B cell (primary cell): ENCODE measurements around the gene MSH3. TPM values are rescaled to one million over a fixed set of nuclear protein-coding genes. Genes with fewer than 3 reads are reported as not detected.

Experiments
- ATAC-seq: fragments of 200-7000 bp; cut with Tn5 transposase; one replicate; pipeline ENCODE4 v1.10.0; 2021; ENCODE audit warnings: low read depth, mild to moderate bottlenecking, moderate number of reproducible peaks, moderate library complexity
- CTCF ChIA-PET: fragments of 350-600 bp; sonication (Branson Sonifier 250); formaldehyde crosslinking; loops from one replicate; lab custom pipeline; 2021; ENCODE audit warnings: antibody characterized with exemption, inconsistent platforms; lab: Charles Lee
- POLR2A ChIA-PET: fragments of 350-600 bp; sonication (Branson Sonifier 250); formaldehyde crosslinking; loops from one replicate; lab custom pipeline; 2021; ENCODE audit warnings: antibody characterized with exemption; lab: Charles Lee
- DNase-seq: peaks from one replicate; pipeline ENCODE4 v3.0.0; 2013
- H2AFZ ChIP-seq: 2 replicates; pipeline ENCODE4 v1.6.1; 2012; ENCODE audit warnings: mild to moderate bottlenecking, low read depth, low read length; ENCODE audit not compliant: insufficient read depth, poor library complexity, severe bottlenecking
- H3K27ac ChIP-seq, 2 donors: 1 replicate in 1 of 2; 2 replicates in 1 of 2; pipeline ENCODE4 v1.5.1; 2012 to 2013; ENCODE audit warnings: low read length in 2 of 2, mild to moderate bottlenecking in 2 of 2, moderate library complexity in 1 of 2
- H3K27me3 ChIP-seq, 4 experiments: fragments of 200-600 bp in 1 of 4; sonication (generic) in 1 of 4; replicated peaks in 1 of 4; 1 replicate in 2 of 4; 2 replicates in 2 of 4; pipeline versions ENCODE4 v1.6.1 to v1.7.0; 2013 to 2016; ENCODE audit warnings: low read length in 3 of 4, mild to moderate bottlenecking in 2 of 4, mixed read lengths in 1 of 4, moderate library complexity in 1 of 4; ENCODE audit not compliant: insufficient read depth in 4 of 4, control insufficient read depth in 3 of 4; ENCODE audit errors: control extremely low read depth in 1 of 4
- H3K36me3 ChIP-seq, 2 experiments: replicated peaks in 1 of 2; 1 replicate in 1 of 2; 2 replicates in 1 of 2; pipeline versions ENCODE4 v1.6.1 to v1.7.1; 2013; ENCODE audit warnings: low read length in 1 of 2; ENCODE audit not compliant: insufficient read depth in 2 of 2, control insufficient read depth in 1 of 2; ENCODE audit errors: control extremely low read depth in 1 of 2, extremely low read depth in 1 of 2
- H3K4me1 ChIP-seq, 2 donors: fragments of 200-600 bp in 1 of 2; sonication (generic) in 1 of 2; 1 replicate in 1 of 2; 2 replicates in 1 of 2; pipeline versions ENCODE4 v1.5.1 to v1.6.1; 2013 to 2017; ENCODE audit warnings: low read length in 2 of 2; ENCODE audit not compliant: control insufficient read depth in 2 of 2, insufficient read depth in 2 of 2
- H3K4me2 ChIP-seq: replicated peaks from 2 replicates; pipeline ENCODE3; 2012; ENCODE audit warnings: mild to moderate bottlenecking, low read depth, low read length; ENCODE audit not compliant: poor library complexity, severe bottlenecking
- H3K4me3 ChIP-seq, 5 experiments: fragments of 200-600 bp in 1 of 5; sonication (generic) in 1 of 5; 1 replicate in 3 of 5; 2 replicates in 2 of 5; pipeline versions ENCODE4 v1.5.1 to v1.7.0; 2011 to 2016; ENCODE audit warnings: low read length in 4 of 5, mild to moderate bottlenecking in 4 of 5, low read depth in 2 of 5, control low read depth in 1 of 5, moderate library complexity in 1 of 5; ENCODE audit not compliant: insufficient read depth in 1 of 5; ENCODE audit errors: control extremely low read depth in 1 of 5, extremely low read depth in 1 of 5
- H3K79me2 ChIP-seq: fragments of 200-600 bp; sonication (generic); one replicate; pipeline ENCODE4 v1.6.0; 2016; ENCODE audit warnings: low read length; ENCODE audit not compliant: control insufficient read depth, insufficient read depth
- H3K9ac ChIP-seq: fragments of 200-600 bp; sonication (generic); 2 replicates; pipeline ENCODE4 v1.6.1; 2017; ENCODE audit warnings: mild to moderate bottlenecking, low read length, moderate library complexity
- H3K9me3 ChIP-seq, 3 donors: one replicate each; pipeline versions ENCODE4 v1.6.1 to v1.7.1; 2013; ENCODE audit warnings: low read length in 2 of 3; ENCODE audit not compliant: control insufficient read depth in 2 of 3, insufficient read depth in 1 of 3; ENCODE audit errors: control extremely low read depth in 1 of 3
- H4K20me1 ChIP-seq: 2 replicates; pipeline ENCODE4 v1.6.0; 2012; ENCODE audit warnings: mild to moderate bottlenecking, low read length; ENCODE audit not compliant: insufficient read depth, control insufficient read depth, poor library complexity, severe bottlenecking
- H3K27ac Mint-ChIP-seq: one replicate; pipeline ENCODE4 v1.8.0; 2021; ENCODE audit warnings: mixed read lengths
- H3K27me3 Mint-ChIP-seq: one replicate; pipeline ENCODE4 v1.8.0; 2021; ENCODE audit warnings: mixed read lengths
- H3K4me1 Mint-ChIP-seq: one replicate; pipeline ENCODE4 v1.8.0; 2021; ENCODE audit warnings: mixed read lengths
- H3K4me3 Mint-ChIP-seq: one replicate; pipeline ENCODE4 v1.8.0; 2021; ENCODE audit warnings: mixed read lengths
- H3K9me3 Mint-ChIP-seq: one replicate; pipeline ENCODE4 v1.8.0; 2022; ENCODE audit warnings: mixed read lengths; ENCODE audit not compliant: insufficient read depth
- EZH2 ChIP-seq: IDR thresholded peaks from 2 replicates; pipeline ENCODE4 v1.6.1; 2012; ENCODE audit warnings: borderline replicate concordance, low read depth, mild to moderate bottlenecking, moderate library complexity, low read length; ENCODE audit not compliant: insufficient read depth, poor library complexity, severe bottlenecking
- WGBS: methylation state at CpG from one replicate; pipeline ENCODE4 v1.1.5; 2013; ENCODE audit warnings: missing lambda C conversion rate; ENCODE audit not compliant: insufficient coverage; 5-methylcytosine and 5-hydroxymethylcytosine counted together
- intact Hi-C: fragments of 100-400 bp; cut with micrococcal nuclease; formaldehyde crosslinking; loops from one replicate; pipeline ENCODE4 v1.10.0; 2022
- polyA plus RNA-seq: library from polyadenylated mRNA; depleted of rRNA; stranded (reverse); fragments of >200 nt; gene quantifications from 2 replicates; pipeline ENCODE4 v1.2.3, GENCODE V29; 2012
- total RNA-seq, 2 donors: library from RNA; stranded (reverse); fragments of 120-200 nt in 1 of 2; gene quantifications; 1 replicate in 1 of 2; 2 replicates in 1 of 2; pipeline versions ENCODE4 v1.2.3 to v1.2.4, GENCODE V29; 2013 to 2022
- TF ChIP-seq, protein P1 (sequence below): fragments of 200-600 bp; IDR thresholded peaks from one replicate; pipeline ENCODE4 v1.8.0; 2022; ENCODE audit warnings: antibody characterized with exemption, mild to moderate bottlenecking

The MSH3 gene
- total and polyA plus RNA-seq, 2 donors (not counting 1 experiment from before 2014, with no cell fraction given), result 3.5 to 26.3 TPM

DNA sequence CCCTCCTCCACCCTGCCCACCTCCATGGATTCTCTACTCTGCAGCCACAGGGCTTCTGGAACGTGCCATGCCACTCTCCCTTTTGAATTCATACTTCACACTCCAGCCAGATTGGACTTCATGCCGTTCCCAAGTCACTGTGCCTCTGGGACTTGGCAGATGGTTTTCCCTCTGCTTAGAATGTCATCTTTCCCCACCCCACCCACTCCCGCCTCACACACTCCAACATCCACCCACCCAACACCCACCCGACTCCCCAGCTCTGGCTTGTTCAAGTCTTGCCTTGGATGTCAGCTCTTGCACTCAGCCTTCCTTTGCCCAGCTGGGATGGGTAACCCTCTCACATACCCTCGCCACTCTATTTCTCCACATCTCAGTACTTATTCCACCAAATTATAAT, 142.4 kb downstream of the MSH3 start:
- no peak for DNase-seq
- Histone ChIP-seq H3K4me3 (no peak overlapping the region), H3K9me3 (no peaks in the 10 kb centered on the region), H3K27ac (no peak overlapping the region), H4K20me1 (no peaks in the 10 kb centered on the region), H3K79me2 (no peaks in the 10 kb centered on the region), H3K36me3 (peaks cover 0 to 35% of the 10 kb centered on the region in 2 experiments), H3K4me2 (no peak overlapping the region), H2AFZ (no peak overlapping the region), H3K9ac (no peak overlapping the region), H3K4me1 (no peaks in the 10 kb centered on the region), H3K27me3 (no peaks in the 10 kb centered on the region)
- no peaks in the 10 kb centered on the region for H3K4me1 Mint-ChIP-seq
- no peaks in the 10 kb centered on the region for H3K27me3 Mint-ChIP-seq
- H3K9me3 Mint-ChIP-seq, result no peaks in the 10 kb centered on the region
- no peak for ATAC-seq
- ChIA-PET POLR2A (no interaction called here), CTCF (no interaction called here)
- WGBS, result 98% methylated on average over 5 of the region's 5 CpGs
- no peak overlapping the region for H3K4me3 Mint-ChIP-seq
- intact Hi-C loops, result no loop called here
- no peak for TF ChIP-seq EZH2
- TF ChIP-seq, protein P1, sequence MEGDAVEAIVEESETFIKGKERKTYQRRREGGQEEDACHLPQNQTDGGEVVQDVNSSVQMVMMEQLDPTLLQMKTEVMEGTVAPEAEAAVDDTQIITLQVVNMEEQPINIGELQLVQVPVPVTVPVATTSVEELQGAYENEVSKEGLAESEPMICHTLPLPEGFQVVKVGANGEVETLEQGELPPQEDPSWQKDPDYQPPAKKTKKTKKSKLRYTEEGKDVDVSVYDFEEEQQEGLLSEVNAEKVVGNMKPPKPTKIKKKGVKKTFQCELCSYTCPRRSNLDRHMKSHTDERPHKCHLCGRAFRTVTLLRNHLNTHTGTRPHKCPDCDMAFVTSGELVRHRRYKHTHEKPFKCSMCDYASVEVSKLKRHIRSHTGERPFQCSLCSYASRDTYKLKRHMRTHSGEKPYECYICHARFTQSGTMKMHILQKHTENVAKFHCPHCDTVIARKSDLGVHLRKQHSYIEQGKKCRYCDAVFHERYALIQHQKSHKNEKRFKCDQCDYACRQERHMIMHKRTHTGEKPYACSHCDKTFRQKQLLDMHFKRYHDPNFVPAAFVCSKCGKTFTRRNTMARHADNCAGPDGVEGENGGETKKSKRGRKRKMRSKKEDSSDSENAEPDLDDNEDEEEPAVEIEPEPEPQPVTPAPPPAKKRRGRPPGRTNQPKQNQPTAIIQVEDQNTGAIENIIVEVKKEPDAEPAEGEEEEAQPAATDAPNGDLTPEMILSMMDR, result no peak
- no peak overlapping the region for H3K27ac Mint-ChIP-seq

DNA sequence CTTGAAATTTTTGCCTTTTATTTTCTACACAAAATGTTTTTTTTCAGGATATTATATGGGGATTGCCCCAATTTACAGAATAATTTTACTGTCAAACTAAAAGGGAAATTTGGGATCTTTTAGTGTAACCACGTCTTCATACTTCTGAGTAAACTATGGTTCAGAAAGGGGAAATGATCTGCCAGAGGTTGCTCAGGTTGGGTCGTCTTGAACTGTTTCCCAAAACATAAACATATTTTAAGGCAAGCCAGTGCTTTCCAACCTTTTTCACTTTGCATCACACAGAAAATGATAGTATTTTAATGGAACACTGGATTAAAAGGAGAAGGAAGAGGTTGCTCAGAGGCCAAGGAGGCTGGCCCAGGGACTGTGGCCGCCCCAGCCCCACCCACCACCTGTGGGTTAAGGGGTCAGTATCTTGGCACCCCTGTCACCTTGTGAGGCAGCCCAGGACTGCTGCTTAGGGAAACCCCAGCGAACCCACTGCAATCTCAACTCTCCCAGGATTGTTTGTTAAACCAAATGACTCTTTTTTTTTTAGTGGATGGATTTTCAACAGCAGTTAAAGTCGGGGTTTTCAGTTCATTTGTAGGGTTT, 143.1 kb downstream of the MSH3 start:
- CTCF ChIA-PET, result no interaction called here
- no peak for DNase-seq

More for the DNA sequence above, 143.1 kb downstream of the MSH3 start:
- POLR2A ChIA-PET, result no interaction called here
- no peak overlapping the region for H2AFZ ChIP-seq
- TF ChIP-seq EZH2, result no peak
- TF ChIP-seq, protein P1, result no peak
- no CpG with 5 or more reads among the region's 5 CpGs for WGBS
- no peaks in the 10 kb centered on the region for H3K27me3 Mint-ChIP-seq
- intact Hi-C loops, result no loop called here
- H3K9me3 ChIP-seq, result no peaks in the 10 kb centered on the region
- H4K20me1 ChIP-seq, result no peaks in the 10 kb centered on the region
- no peak overlapping the region for H3K9ac ChIP-seq
- H3K4me3 Mint-ChIP-seq, result no peak overlapping the region
- H3K9me3 Mint-ChIP-seq, result no peaks in the 10 kb centered on the region
- no peak overlapping the region for H3K4me3 ChIP-seq
- H3K27ac ChIP-seq, result no peak overlapping the region
- no peaks in the 10 kb centered on the region for H3K4me1 Mint-ChIP-seq
- no peaks in the 10 kb centered on the region for H3K27me3 ChIP-seq
- no peak for ATAC-seq
- H3K27ac Mint-ChIP-seq, result no peak overlapping the region
- no peaks in the 10 kb centered on the region for H3K4me1 ChIP-seq
- H3K36me3 ChIP-seq, result peaks cover 2 to 35% of the 10 kb centered on the region in 2 experiments
- H3K79me2 ChIP-seq, result no peaks in the 10 kb centered on the region
- no peak overlapping the region for H3K4me2 ChIP-seq
